Measurements from ENCODE around the gene ST6GALNAC3. TPM values are rescaled to one million over a fixed set of nuclear protein-coding genes. Genes with fewer than 3 reads are reported as not detected.
A peak's percentile ranks its signal among the peaks of the same experiment; 100 is the strongest.

ST6GALNAC3 gene
- total RNA-seq, 4 donors from 2014 or later: 9.7 to 34.0 (median 14.1) TPM

GRCh38 chr1:76284842-76285241, 210.3 kb downstream of the ST6GALNAC3 start:
- DNase-seq (ENCODE audit: low spot score): no peak
- no peak for ATAC-seq (ENCODE audit: low FRiP score)
- TF ChIP-seq, protein P1, sequence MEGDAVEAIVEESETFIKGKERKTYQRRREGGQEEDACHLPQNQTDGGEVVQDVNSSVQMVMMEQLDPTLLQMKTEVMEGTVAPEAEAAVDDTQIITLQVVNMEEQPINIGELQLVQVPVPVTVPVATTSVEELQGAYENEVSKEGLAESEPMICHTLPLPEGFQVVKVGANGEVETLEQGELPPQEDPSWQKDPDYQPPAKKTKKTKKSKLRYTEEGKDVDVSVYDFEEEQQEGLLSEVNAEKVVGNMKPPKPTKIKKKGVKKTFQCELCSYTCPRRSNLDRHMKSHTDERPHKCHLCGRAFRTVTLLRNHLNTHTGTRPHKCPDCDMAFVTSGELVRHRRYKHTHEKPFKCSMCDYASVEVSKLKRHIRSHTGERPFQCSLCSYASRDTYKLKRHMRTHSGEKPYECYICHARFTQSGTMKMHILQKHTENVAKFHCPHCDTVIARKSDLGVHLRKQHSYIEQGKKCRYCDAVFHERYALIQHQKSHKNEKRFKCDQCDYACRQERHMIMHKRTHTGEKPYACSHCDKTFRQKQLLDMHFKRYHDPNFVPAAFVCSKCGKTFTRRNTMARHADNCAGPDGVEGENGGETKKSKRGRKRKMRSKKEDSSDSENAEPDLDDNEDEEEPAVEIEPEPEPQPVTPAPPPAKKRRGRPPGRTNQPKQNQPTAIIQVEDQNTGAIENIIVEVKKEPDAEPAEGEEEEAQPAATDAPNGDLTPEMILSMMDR (IDR thresholded peaks at IDR 0.05): no peak

DNA sequence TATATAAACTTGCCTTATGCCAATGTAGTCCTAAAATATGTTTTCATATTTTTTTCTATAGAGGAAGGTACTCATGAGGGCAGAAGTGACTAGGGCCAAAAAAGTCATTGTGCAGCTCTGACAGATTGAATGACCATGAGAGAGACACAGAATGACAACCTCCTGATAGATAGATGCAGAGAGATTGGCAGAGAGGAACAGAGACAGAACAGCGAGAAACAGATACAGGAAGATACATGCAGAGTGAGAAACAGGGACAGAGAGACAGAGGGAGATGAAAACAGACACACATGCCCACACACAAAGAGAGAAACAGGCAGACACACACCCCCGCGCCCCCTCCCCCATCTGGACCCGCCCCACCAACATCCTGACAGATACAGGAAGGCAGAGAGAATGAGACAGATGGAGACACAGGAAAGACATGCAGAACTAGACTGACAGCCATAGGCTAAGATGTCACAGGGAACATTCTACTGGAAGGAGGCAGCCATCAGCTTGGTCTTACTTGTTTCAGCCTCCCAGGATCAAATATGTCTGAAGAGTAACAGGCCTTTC, 211.1 kb downstream of the ST6GALNAC3 start:
- DNase-seq (ENCODE audit: low spot score) (no peak), ATAC-seq (ENCODE audit: low FRiP score) (no peak)
- TF ChIP-seq, protein P1 (IDR thresholded peaks at IDR 0.05): no peak

GRCh38 chr1:76287917-76288316, 213.4 kb downstream of the ST6GALNAC3 start:
- TF ChIP-seq, protein P1 (IDR thresholded peaks at IDR 0.05): no peak
- DNase-seq (ENCODE audit: low spot score) (no peak), ATAC-seq (ENCODE audit: low FRiP score) (no peak)

- DNase-seq (ENCODE audit: low spot score) (no peak), ATAC-seq (ENCODE audit: low FRiP score) (no peak)
- TF ChIP-seq, protein P1 (IDR thresholded peaks at IDR 0.05): no peak
These were observed 214.4 kb downstream of the ST6GALNAC3 start for GRCh38 chr1:76288758-76289483.

DNA sequence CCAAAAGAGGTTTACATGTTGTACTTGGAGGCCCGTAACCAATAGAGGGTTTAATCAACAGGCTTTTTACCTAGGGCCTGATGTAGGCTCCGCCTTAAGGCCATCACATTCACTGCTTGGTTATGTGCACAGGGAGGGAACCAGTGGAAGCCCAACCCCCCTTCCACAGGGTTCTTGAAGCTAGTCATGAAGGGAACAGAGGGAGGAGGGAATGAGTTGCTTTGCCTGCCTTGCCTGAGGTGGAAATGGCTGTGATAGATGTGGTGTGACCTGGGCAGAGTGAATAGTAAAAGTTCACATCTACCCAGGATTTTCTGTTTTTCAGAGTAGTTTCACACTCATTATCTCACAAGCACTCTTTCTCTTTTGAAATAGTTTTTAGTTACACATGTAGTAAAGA, 215.1 kb downstream of the ST6GALNAC3 start:
- TF ChIP-seq, protein P1 (IDR thresholded peaks at IDR 0.05): no peak
- no peak for ATAC-seq (ENCODE audit: low FRiP score)
- no peak for DNase-seq (ENCODE audit: low spot score)

DNA sequence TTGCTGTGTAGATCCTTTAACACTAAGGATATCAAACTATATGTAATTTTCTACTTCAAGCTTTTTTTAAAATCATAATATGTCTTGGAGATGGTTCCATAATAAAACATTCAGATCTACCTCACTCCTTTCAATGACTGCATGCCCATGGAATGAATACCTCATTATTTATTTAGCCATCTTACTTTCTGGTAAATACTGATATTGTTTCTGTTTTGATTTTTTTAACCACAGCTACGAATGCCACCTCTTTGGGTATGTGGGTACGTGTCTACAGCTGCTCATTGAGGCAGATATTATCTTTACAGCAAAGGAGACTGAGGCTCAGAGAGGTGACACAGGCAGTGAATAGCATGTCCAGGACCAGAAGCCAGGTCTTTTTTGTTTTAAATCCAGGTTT, 215.7 kb downstream of the ST6GALNAC3 start:
- TF ChIP-seq, protein P1 (IDR thresholded peaks at IDR 0.05): no peak
- ATAC-seq (ENCODE audit: low FRiP score) (no peak), DNase-seq (ENCODE audit: low spot score) (no peak)

DNA sequence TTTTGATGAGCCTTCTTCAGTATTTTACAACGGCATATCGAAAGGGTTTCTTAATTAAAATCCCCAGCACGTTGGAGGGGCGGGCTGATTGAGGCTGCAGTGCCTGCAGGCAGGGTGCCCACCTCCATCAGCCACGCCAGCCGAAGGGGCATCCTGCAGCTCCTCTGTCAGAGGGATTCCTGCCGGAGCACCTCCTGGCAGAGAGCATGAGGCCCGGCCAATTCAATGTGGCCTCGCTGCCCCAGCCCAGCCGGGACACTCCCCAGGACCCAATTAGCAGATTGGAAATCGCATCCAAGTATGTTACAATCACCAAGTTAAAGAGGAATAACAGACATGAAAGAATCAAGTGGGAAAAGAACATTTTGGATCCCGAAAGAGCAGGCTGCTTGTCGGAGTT, 216.6 kb downstream of the ST6GALNAC3 start:
- ATAC-seq (ENCODE audit: low FRiP score): peak; percentile 49

More for the DNA sequence above, 216.6 kb downstream of the ST6GALNAC3 start:
- no peak for DNase-seq (ENCODE audit: low spot score)
- TF ChIP-seq, protein P1 (IDR thresholded peaks at IDR 0.05): no peak

All from omental fat pad (tissue), 4 donors.